ENCODE measurements around the gene NUMB.
"Not testable (repeated sequence)": the region's sequence is repeated elsewhere in the genome, so short reads cannot be mapped to it uniquely, and the experiment has no call there.

Gene NUMB

GRCh38 chr14:73342670-73343069 is 115.7 kb downstream of the NUMB start:
- DNase-seq = no peak

GRCh38 chr14:73339846-73340595 is 118.3 kb downstream of the NUMB start:
- DNase-seq = no peak

GRCh38 chr14:73339206-73339605 is 119.1 kb downstream of the NUMB start:
- no peak for DNase-seq

- no peak for DNase-seq
Measured at GRCh38 chr14:73338551-73338950, 119.8 kb downstream of the NUMB start.

- no peak for DNase-seq
Measured at GRCh38 chr14:73333031-73333430, 125.3 kb downstream of the NUMB start.

- no peak for DNase-seq
Measured at GRCh38 chr14:73325630-73326299, 132.6 kb downstream of the NUMB start.

- DNase-seq = no peak
Measured at GRCh38 chr14:73325063-73325462, 133.3 kb downstream of the NUMB start.

GRCh38 chr14:73324533-73324932 is 133.8 kb downstream of the NUMB start:
- no peak for DNase-seq

- DNase-seq = no peak
Measured at GRCh38 chr14:73323896-73324399, 134.4 kb downstream of the NUMB start.

- no peak for DNase-seq
Measured at GRCh38 chr14:73313151-73313550, 145.2 kb downstream of the NUMB start.

GRCh38 chr14:73312687-73313086 is 145.7 kb downstream of the NUMB start:
- DNase-seq = no peak

GRCh38 chr14:73311708-73312030 is 146.7 kb downstream of the NUMB start:
- no peak for DNase-seq

- DNase-seq = not testable (repeated sequence)
Measured at GRCh38 chr14:73309207-73309606, 149.1 kb downstream of the NUMB start.

- no peak for DNase-seq
Measured at GRCh38 chr14:73307261-73307660, 151.1 kb downstream of the NUMB start.

GRCh38 chr14:73305499-73305898 is 152.8 kb downstream of the NUMB start:
- no peak for DNase-seq

- no peak for DNase-seq
Measured at GRCh38 chr14:73295198-73295796, 163.0 kb downstream of the NUMB start.

- no peak for DNase-seq
Measured at GRCh38 chr14:73293782-73294781, 164.3 kb downstream of the NUMB start.

GRCh38 chr14:73290279-73290678 is 168.1 kb downstream of the NUMB start:
- no peak for DNase-seq

GRCh38 chr14:73289729-73290128 is 168.6 kb downstream of the NUMB start:
- DNase-seq = no peak

GRCh38 chr14:73289308-73289707 is 169.0 kb downstream of the NUMB start:
- DNase-seq = no peak

- no peak for DNase-seq
Measured at GRCh38 chr14:73287071-73287470, 171.3 kb downstream of the NUMB start.

- no peak for DNase-seq
Measured at GRCh38 chr14:73286598-73286997, 171.7 kb downstream of the NUMB start.

GRCh38 chr14:73285979-73286378 is 172.4 kb downstream of the NUMB start:
- DNase-seq = no peak

Data from cortex of kidney (tissue), 1 donor.